GM12878 (cell line): ENCODE measurements around the gene CD82. TPM values are rescaled to one million over a fixed set of nuclear protein-coding genes. Genes with fewer than 3 reads are reported as not detected.

Experiments used
- ATAC-seq: fragments of 200-7000 bp; cut with Tn5 transposase; 3 replicates; pipeline ENCODE4 v1.9.1; 2020; ENCODE audit warnings: mild to moderate bottlenecking, moderate library complexity
- BruUV-seq: library from RNA; stranded (reverse); fragments of 400-500 nt; replicated peaks from 2 replicates; lab custom pipeline; 2021; lab: Mats Ljungman, UMichigan
- CTCF ChIA-PET: fragments of 300-600 bp; sonication (Branson Sonifier 250); formaldehyde crosslinking; extraction: SDS; loops from one replicate; lab custom pipeline; 2021; ENCODE audit warnings: inconsistent platforms; lab: Yijun Ruan, JAX
- POLR2A ChIA-PET: fragments of 350-600 bp; formaldehyde crosslinking; extraction: SDS; loops from one replicate; lab custom pipeline; 2021; ENCODE audit warnings: inconsistent platforms; lab: Charles Lee
- RAD21 ChIA-PET: fragments of 300-600 bp; sonication (Branson Sonifier 250); formaldehyde crosslinking; loops from one replicate; lab custom pipeline; 2023; ENCODE audit warnings: antibody characterized with exemption; ENCODE audit not compliant: unreplicated experiment; lab: Charles Lee
- SMC1A ChIA-PET: fragments of 300-600 bp; sonication (Branson Sonifier 250); formaldehyde crosslinking; loops from one replicate; lab custom pipeline; 2023; ENCODE audit not compliant: unreplicated experiment, uncharacterized antibody; lab: Charles Lee
- DNase-seq: peaks from one replicate; pipeline ENCODE4 v3.0.0-alpha.2; 2011; ENCODE audit warnings: low read depth, low spot score
- FAIRE-seq: peaks from 3 replicates; lab custom pipeline; 2011; peaks lifted over from hg19 to GRCh38; lab: Jason Lieb, UNC
- H2AFZ ChIP-seq: 2 replicates; pipeline ENCODE4 v1.6.0; 2011; ENCODE audit warnings: low read depth, low read length, control low read depth; ENCODE audit not compliant: control insufficient read depth
- H3K27ac ChIP-seq: 2 replicates; pipeline ENCODE4 v1.5.1; 2011; ENCODE audit warnings: control low read depth; ENCODE audit not compliant: control insufficient read depth, insufficient read depth
- H3K27me3 ChIP-seq, 2 experiments: replicated peaks in 1 of 2; 2 replicates each; pipeline versions ENCODE4 v1.6.0 to v1.6.1; 2011; ENCODE audit warnings: low read length in 1 of 2; ENCODE audit not compliant: control insufficient read depth in 2 of 2, insufficient read depth in 2 of 2
- H3K36me3 ChIP-seq, 2 experiments: 2 replicates each; pipeline ENCODE4 v1.5.1; 2011; ENCODE audit warnings: low read length in 1 of 2; ENCODE audit not compliant: control insufficient read depth in 2 of 2, insufficient read depth in 2 of 2
- H3K4me1 ChIP-seq: 2 replicates; pipeline ENCODE4 v1.6.1; 2011; ENCODE audit warnings: mild to moderate bottlenecking, low read length, moderate library complexity, mixed read lengths; ENCODE audit not compliant: control insufficient read depth, insufficient read depth
- H3K4me2 ChIP-seq: 2 replicates; pipeline ENCODE4 v1.6.0; 2011; ENCODE audit warnings: control low read depth; ENCODE audit not compliant: control insufficient read depth, insufficient read depth
- H3K4me3 ChIP-seq: fragments of 200-600 bp; sonication (generic); 2 replicates; pipeline ENCODE4 v1.5.1; 2016
- H3K79me2 ChIP-seq: 2 replicates; pipeline ENCODE4 v1.6.0; 2011; ENCODE audit warnings: low read length; ENCODE audit not compliant: control insufficient read depth, insufficient read depth
- H3K9ac ChIP-seq: 2 replicates; pipeline ENCODE4 v1.8.0; 2011; ENCODE audit warnings: low read length, control low read depth, mixed read lengths; ENCODE audit not compliant: control insufficient read depth, insufficient read depth
- H3K9me3 ChIP-seq: replicated peaks from 3 replicates; pipeline ENCODE4 v1.5.1; 2011; ENCODE audit warnings: mild to moderate bottlenecking, low read length; ENCODE audit not compliant: control insufficient read depth, insufficient read depth
- H4K20me1 ChIP-seq: 2 replicates; pipeline ENCODE4 v1.6.0; 2011; ENCODE audit not compliant: control insufficient read depth, insufficient read depth
- ATF3 ChIP-seq: IDR thresholded peaks from 2 replicates; pipeline ENCODE4 v1.6.1; 2011; ENCODE audit warnings: low read depth, mild to moderate bottlenecking, low read length, moderate library complexity, borderline replicate concordance; ENCODE audit errors: extremely low read depth
- BACH1 ChIP-seq: fragments of 450-650 bp; IDR thresholded peaks from 2 replicates; pipeline ENCODE4 v1.6.1; 2017; ENCODE audit warnings: mild to moderate bottlenecking, borderline replicate concordance
- CEBPZ ChIP-seq: fragments of 150-350 bp; IDR thresholded peaks from 2 replicates; pipeline ENCODE4 v1.6.1; 2016; ENCODE audit warnings: low read depth, low read length
- FOXK2 ChIP-seq: fragments of 450-650 bp; IDR thresholded peaks from 2 replicates; pipeline ENCODE4 v1.6.1; 2017; ENCODE audit warnings: mild to moderate bottlenecking, moderate library complexity
- MYC ChIP-seq: IDR thresholded peaks from 2 replicates; pipeline ENCODE4 v1.6.1; 2011; ENCODE audit warnings: mild to moderate bottlenecking, low read length, moderate library complexity, inconsistent platforms; ENCODE audit not compliant: insufficient read depth, insufficient replicate concordance, insufficient read length, severe bottlenecking
- PKNOX1 ChIP-seq: fragments of 450-650 bp; IDR thresholded peaks from 2 replicates; pipeline ENCODE4 v1.6.1; 2016; ENCODE audit warnings: mild to moderate bottlenecking
- PML ChIP-seq: IDR thresholded peaks from 2 replicates; pipeline ENCODE4 v1.6.1; 2012; ENCODE audit warnings: low read length, inconsistent platforms
- POLR2A ChIP-seq: IDR thresholded peaks from 2 replicates; pipeline ENCODE4 v1.6.1; 2011; ENCODE audit warnings: low read depth, mild to moderate bottlenecking, low read length
- PRDM15 ChIP-seq: fragments of 450-650 bp; formaldehyde crosslinking; IDR thresholded peaks from 2 replicates; pipeline ENCODE4 v1.4.0; 2020; ENCODE audit warnings: mild to moderate bottlenecking, moderate library complexity
- SUZ12 ChIP-seq: fragments of 200-600 bp; sonication (generic); IDR thresholded peaks from one replicate; pipeline ENCODE4 v1.6.1; 2018; ENCODE audit warnings: antibody characterized with exemption, mild to moderate bottlenecking; ENCODE audit not compliant: unreplicated experiment
- TARDBP ChIP-seq: IDR thresholded peaks from 2 replicates; pipeline ENCODE4 v1.6.1; 2016; ENCODE audit warnings: borderline replicate concordance
- TCF12 ChIP-seq: IDR thresholded peaks from 2 replicates; pipeline ENCODE4 v1.6.1; 2011; ENCODE audit warnings: low read depth, mild to moderate bottlenecking, low read length
- WGBS: methylation state at CpG from one replicate; pipeline ENCODE4 v1.1.6; 2016; ENCODE audit warnings: low lambda C conversion rate; ENCODE audit not compliant: insufficient replicate concordance, insufficient coverage; ENCODE audit errors: missing lambda C conversion rate; 5-methylcytosine and 5-hydroxymethylcytosine counted together
- in situ Hi-C: fragments of 300-500 bp; cut with MboI; formaldehyde crosslinking; loops from 9 replicates; pipeline ENCODE4 v1.14.3; 2018; ENCODE audit warnings: mixed read lengths
- intact Hi-C: fragments of 100-400 bp; cut with micrococcal nuclease; formaldehyde crosslinking; loops from one replicate; pipeline ENCODE4 v1.14.2; 2022; ENCODE audit not compliant: unreplicated experiment
- polyA plus RNA-seq, 11 experiments: library from polyadenylated mRNA; depleted of rRNA in 4 of 11; unstranded in 6 of 11; stranded (reverse) in 5 of 11; fragments of >200 nt; fragmentation: Nextera tagmentation in 4 of 11; fragmentation: Illumina TruSeq in 1 of 11; extraction: Ambion mirVana in 4 of 11; extraction: Trizol in 1 of 11; gene quantifications; 1 replicate in 1 of 11; 2 replicates in 10 of 11; pipeline versions ENCODE4 v1.2.1 to v1.2.3, GENCODE V29; 2011 to 2016; ENCODE audit warnings: inconsistent platforms in 2 of 11, missing spikeins in 2 of 11, low read depth in 1 of 11
- total RNA-seq, 4 experiments: library from RNA; depleted of rRNA in 3 of 4; stranded (reverse); fragments of >200 nt in 3 of 4; fragmentation: Illumina TruSeq in 1 of 4; extraction: Trizol in 1 of 4; gene quantifications; 2 replicates each; pipeline versions ENCODE4 v1.2.1 to v1.2.3, GENCODE V29; 2013 to 2021

Gene CD82
- total and polyA plus RNA-seq, 10 of the 15 experiments (the other 5 are each of a cell fraction or from before 2014, with no cell fraction given): 5.2 to 180 (median 84.7) TPM

GRCh38 chr11:44648109-44648508 is 82.6 kb downstream of the CD82 start:
- H3K27ac ChIP-seq: no peak overlapping the region
- in situ Hi-C loops: no loop called here
- no peak overlapping the region for H3K9ac ChIP-seq
- H2AFZ ChIP-seq: no peak overlapping the region
- CTCF ChIA-PET: no interaction called here
- H3K9me3 ChIP-seq: peaks cover 2% of the 10 kb centered on the region; the same call in 1 of the 3 replicates
- intact Hi-C loops: no loop called here
- no peak overlapping the region for H3K4me3 ChIP-seq
- FAIRE-seq (no peak), DNase-seq (no peak), ATAC-seq (no peak)
- POLR2A ChIA-PET: no interaction called here
- no peaks in the 10 kb centered on the region; a peak in 1 of 4 replicates for H3K27me3 ChIP-seq
- SMC1A ChIA-PET: no interaction called here
- H4K20me1 ChIP-seq: no peaks in the 10 kb centered on the region
- H3K36me3 ChIP-seq: no peaks in the 10 kb centered on the region
- H3K4me1 ChIP-seq: no peaks in the 10 kb centered on the region; the same call in 1 of the 2 replicates
- BruUV-seq: no TSS peak
- RAD21 ChIA-PET: no interaction called here
- WGBS: 0% methylated on average over 1 of the region's 1 CpG
- no peak overlapping the region for H3K4me2 ChIP-seq
- no peaks in the 10 kb centered on the region for H3K79me2 ChIP-seq
- TF ChIP-seq MYC (no peak), PML (no peak), ATF3 (no peak), TCF12 (no peak), CEBPZ (no peak), PRDM15 (no peak), PKNOX1 (no peak), SUZ12 (no peak), BACH1 (no peak), FOXK2 (no peak), TARDBP (no peak), POLR2A (no peak)
